Esophagus squamous epithelium (tissue), 5 donors: ENCODE results near the gene SLC49A3. TPM values are rescaled to one million over a fixed set of nuclear protein-coding genes. Genes with fewer than 3 reads are reported as not detected.
"Not testable (repeated sequence)": the region's sequence is repeated elsewhere in the genome, so short reads cannot be mapped to it uniquely, and the experiment has no call there.

ENCODE experiments used
- DNase-seq: peaks from one replicate; lab custom pipeline; 2025; lab: John Stamatoyannopoulos, UW
- H3K27ac ChIP-seq, 4 donors: fragments of 200-600 bp; sonication (generic); one replicate each; pipeline ENCODE4 v1.5.1; 2016 to 2019; ENCODE audit warnings: mild to moderate bottlenecking in 1 of 4
- H3K27me3 ChIP-seq, 4 donors: fragments of 200-600 bp; sonication (generic); 1 replicate in 3 of 4; 2 replicates in 1 of 4; pipeline versions ENCODE4 v1.5.1 to v1.6.0; 2017 to 2021; ENCODE audit warnings: antibody characterized with exemption in 1 of 4
- H3K36me3 ChIP-seq, 3 donors: fragments of 200-600 bp; sonication (generic); one replicate each; pipeline ENCODE4 v1.5.1; 2016 to 2019
- H3K4me1 ChIP-seq, 3 donors: fragments of 200-600 bp; sonication (generic); one replicate each; pipeline ENCODE4 v1.5.1; 2017 to 2019
- H3K4me3 ChIP-seq, 4 donors: fragments of 200-600 bp; sonication (generic); 1 replicate in 3 of 4; 2 replicates in 1 of 4; pipeline ENCODE4 v1.5.1; 2016 to 2019; ENCODE audit warnings: mild to moderate bottlenecking in 2 of 4, moderate library complexity in 1 of 4
- H3K9me3 ChIP-seq, 3 donors: fragments of 200-600 bp; sonication (generic); one replicate each; pipeline ENCODE4 v1.5.1; 2016 to 2019
- CTCF ChIP-seq, 6 experiments: fragments of 450-650 bp in 4 of 6; fragments of 200-600 bp in 2 of 6; sonication (generic) in 2 of 6; IDR thresholded peaks; one replicate each; pipeline ENCODE4 v1.5.1; 2016 to 2019; ENCODE audit warnings: antibody characterized with exemption in 6 of 6, mild to moderate bottlenecking in 4 of 6, moderate library complexity in 4 of 6
- POLR2A ChIP-seq, 4 donors: fragments of 450-650 bp; IDR thresholded peaks; one replicate each; pipeline ENCODE4 v1.6.1; 2017; ENCODE audit warnings: antibody characterized with exemption in 4 of 4, mild to moderate bottlenecking in 4 of 4, moderate library complexity in 3 of 4
- WGBS, 2 donors: methylation state at CpG; one replicate each; pipeline ENCODE4 v1.1.5; 2018; 5-methylcytosine and 5-hydroxymethylcytosine counted together
- intact Hi-C: fragments of 100-400 bp; cut with DNase I; formaldehyde crosslinking; loops from one replicate; pipeline ENCODE4 v1.15.0; 2022
- total RNA-seq, 4 donors: library from RNA; depleted of rRNA; stranded (reverse); fragments of >200 nt; gene quantifications; one replicate each; pipeline ENCODE4 v1.1.0, GENCODE V29; 2016
- donor health status: DM: yes; HTN: yes; CAD: no.

Gene SLC49A3
- total RNA-seq, 4 donors from 2014 or later = 2.5 to 6.5 (median 4.7) TPM

GRCh38 chr4:709348-709747 lies 20.4 kb upstream of the SLC49A3 start:
- intact Hi-C loops = no loop called here
- DNase-seq = no peak
- TF ChIP-seq POLR2A (IDR thresholded peaks at IDR 0.05) (no peak), CTCF (IDR thresholded peaks at IDR 0.05) (no peak)
- no peak overlapping the region for H3K4me3 ChIP-seq
- WGBS, 2 donors = 87 to 88% methylated on average over 6 of the region's 6 CpGs
- H3K27me3 ChIP-seq = no peaks in the 10 kb centered on the region
- H3K36me3 ChIP-seq = peaks cover 0 to 21% (median 0%) of the 10 kb centered on the region in 3 donors
- H3K4me1 ChIP-seq = peaks cover 25 to 60% (median 28%) of the 10 kb centered on the region in 3 donors
- H3K27ac ChIP-seq = no peak overlapping the region
- H3K9me3 ChIP-seq = no peaks in the 10 kb centered on the region

- TF ChIP-seq POLR2A (IDR thresholded peaks at IDR 0.05) (no peak), CTCF (IDR thresholded peaks at IDR 0.05) (no peak)
- Histone ChIP-seq H3K4me1 (peaks cover 25 to 60% (median 29%) of the 10 kb centered on the region in 3 donors), H3K4me3 (peak overlapping the region in 1 of 4 donors; percentile 6), H3K27ac (no peak overlapping the region), H3K36me3 (peaks cover 0 to 14% (median 0%) of the 10 kb centered on the region in 3 donors), H3K27me3 (no peaks in the 10 kb centered on the region), H3K9me3 (no peaks in the 10 kb centered on the region)
- intact Hi-C loops = no loop called here
- DNase-seq = no peak
- WGBS, 2 donors = 92 to 100% methylated on average over 1 to 4 of the region's 6 CpGs
Measured at GRCh38 chr4:708631-708933, 19.6 kb upstream of the SLC49A3 start.

- no peaks in the 10 kb centered on the region for H3K27me3 ChIP-seq
- peaks cover 25 to 60% (median 29%) of the 10 kb centered on the region in 3 donors for H3K4me1 ChIP-seq
- intact Hi-C loops = no loop called here
- H3K4me3 ChIP-seq = peak overlapping the region in 1 of 4 donors; percentile 6
- peaks cover 0 to 14% (median 0%) of the 10 kb centered on the region in 3 donors for H3K36me3 ChIP-seq
- WGBS, 2 donors = 90 to 100% methylated on average over 2 of the region's 11 CpGs
- H3K9me3 ChIP-seq = no peaks in the 10 kb centered on the region
- peak overlapping the region in 1 of 4 donors; percentile 95 for H3K27ac ChIP-seq
- no peak for TF ChIP-seq CTCF (IDR thresholded peaks at IDR 0.05)
- no peak for TF ChIP-seq POLR2A (IDR thresholded peaks at IDR 0.05)
- no peak for DNase-seq
Measured at GRCh38 chr4:707929-708630, 19.1 kb upstream of the SLC49A3 start.

GRCh38 chr4:706834-707598 lies 18.1 kb upstream of the SLC49A3 start:
- peaks cover 25 to 60% (median 29%) of the 10 kb centered on the region in 3 donors for H3K4me1 ChIP-seq
- TF ChIP-seq CTCF (IDR thresholded peaks at IDR 0.05) (no peak), POLR2A (IDR thresholded peaks at IDR 0.05) (no peak)
- H3K27me3 ChIP-seq = no peaks in the 10 kb centered on the region
- no peak for DNase-seq
- peak overlapping the region; percentile 83 to 100 (median 97) for H3K4me3 ChIP-seq
- WGBS, 2 donors = 32 to 55% methylated on average over 9 of the region's 21 CpGs
- H3K27ac ChIP-seq = peak overlapping the region in 3 of 4 donors; percentile 88 to 95 (median 95)
- intact Hi-C loops = no loop called here
- peaks cover 0 to 14% (median 0%) of the 10 kb centered on the region in 3 donors for H3K36me3 ChIP-seq
- H3K9me3 ChIP-seq = no peaks in the 10 kb centered on the region

GRCh38 chr4:706083-706633 lies 17.2 kb upstream of the SLC49A3 start:
- H3K9me3 ChIP-seq, intact Hi-C loops, DNase-seq, H3K27me3 ChIP-seq: not testable (repeated sequence)
- Histone ChIP-seq H3K27ac (peak overlapping the region; percentile 88 to 95 (median 94)), H3K4me3 (peak overlapping the region; percentile 83 to 100 (median 97)), H3K36me3 (peaks cover 0 to 14% (median 0%) of the 10 kb centered on the region in 3 donors), H3K4me1 (peaks cover 25 to 60% (median 29%) of the 10 kb centered on the region in 3 donors)
- WGBS, 2 donors = 8% methylated on average over 6 of the region's 21 CpGs; no CpG with 5 or more reads in 1 of the 2 donors
